GM19395 (cell line): Measurements from ENCODE around the gene YBX3.
A peak's percentile ranks its signal among the peaks of the same experiment; 100 is the strongest.
"Not testable (repeated sequence)": the region's sequence is repeated elsewhere in the genome, so short reads cannot be mapped to it uniquely, and the experiment has no call there.

Source experiments
- ATAC-seq: cut with Tn5 transposase; IDR thresholded peaks from one replicate; pipeline ENCODE4 v1.9.1; 2021; ENCODE audit warnings: mild to moderate bottlenecking, moderate library complexity; ENCODE audit not compliant: unreplicated experiment

The YBX3 gene

DNA sequence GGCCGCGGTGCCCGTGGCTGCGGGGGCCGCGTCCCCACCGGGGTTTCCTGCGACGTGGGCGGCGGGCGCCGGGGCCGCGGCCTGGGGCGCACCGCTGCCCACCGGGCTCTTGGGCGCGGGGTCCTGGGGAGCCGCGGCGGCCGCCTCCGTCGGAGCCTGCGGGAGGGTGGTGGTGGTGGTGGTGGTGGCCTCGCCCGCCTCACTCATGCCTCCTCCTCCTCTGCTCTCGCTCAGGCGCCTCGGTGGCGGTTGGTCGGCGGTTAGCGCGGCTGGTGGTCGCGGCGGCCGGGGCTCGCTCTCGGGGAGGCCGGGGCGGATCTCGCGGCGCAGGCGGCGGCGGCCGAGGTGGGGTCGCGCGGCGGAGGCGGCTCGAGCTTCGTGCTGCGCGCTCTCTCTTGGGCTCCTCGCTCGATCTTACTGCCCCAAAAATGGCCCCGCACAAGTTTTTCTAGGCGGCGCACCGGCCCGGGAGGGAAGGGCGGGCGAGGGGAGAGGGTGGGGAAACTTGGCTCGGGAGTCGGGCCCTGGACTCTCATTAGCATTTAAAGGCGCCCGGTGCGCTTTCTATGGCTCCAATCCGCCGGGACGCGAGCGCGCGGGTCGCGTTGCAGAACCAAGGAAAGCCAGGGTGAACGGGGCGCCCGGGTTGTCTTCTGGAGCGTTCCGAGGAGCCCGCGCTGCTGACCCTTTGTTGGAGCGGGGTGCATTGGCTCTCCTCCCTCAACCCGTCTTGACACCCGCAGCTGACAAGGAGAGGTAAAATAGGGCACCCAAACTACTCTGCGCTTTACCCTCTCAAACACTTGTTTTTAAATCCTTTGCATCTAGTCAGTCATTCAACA is at the start of gene YBX3:
YBX3 (minus strand) TSS at position 419 of the 842 bp plus-strand sequence; CDS start at position 207, 212 bp downstream.
- ATAC-seq, result peak; percentile 59

DNA sequence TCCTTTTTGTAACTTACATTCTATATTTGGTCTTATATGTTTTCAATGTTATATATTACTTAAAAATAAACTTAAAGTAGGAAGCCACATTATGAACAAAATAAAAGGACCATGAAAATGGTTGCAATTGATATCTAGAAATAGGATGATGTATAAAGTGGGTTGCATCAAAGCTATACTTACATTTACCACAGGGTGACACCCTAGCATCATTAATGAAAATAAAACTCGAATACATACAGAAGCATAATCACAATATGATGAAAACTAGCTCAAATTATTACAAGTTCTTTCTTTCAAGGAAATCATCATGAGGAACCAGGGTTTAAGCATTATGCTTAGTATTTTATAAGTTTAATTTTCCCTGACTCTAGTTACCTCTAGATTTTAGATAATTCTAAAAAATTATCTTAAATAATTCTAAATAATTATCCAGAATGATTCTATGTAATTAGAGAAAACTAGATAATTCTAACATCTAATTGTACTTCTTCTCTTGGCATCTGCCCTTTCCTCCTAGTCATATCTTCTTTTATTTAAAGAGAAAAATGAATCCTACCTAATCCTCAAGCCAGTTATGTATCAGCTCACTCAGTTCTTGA is 48.1 kb upstream of the YBX3 start:
- no peak for ATAC-seq

DNA sequence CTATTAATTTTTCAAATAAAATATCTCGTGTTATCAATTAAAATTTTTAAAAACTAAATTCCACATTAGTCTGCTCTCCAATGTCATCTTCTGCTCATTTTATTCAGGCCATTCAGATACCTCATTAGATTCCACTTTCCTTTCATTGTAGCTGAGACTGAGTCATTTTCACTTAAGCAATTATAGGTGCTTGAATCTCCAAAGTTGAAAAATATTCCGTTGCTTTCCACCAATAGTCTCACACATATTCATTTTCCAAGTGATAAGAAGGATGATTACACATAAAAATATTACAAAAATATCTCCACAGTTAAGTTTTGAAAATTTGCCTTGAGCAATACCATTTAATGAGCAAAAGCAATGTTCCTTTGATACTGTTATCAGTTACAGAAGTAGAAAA is 36.5 kb upstream of the YBX3 start:
- no peak for ATAC-seq

DNA sequence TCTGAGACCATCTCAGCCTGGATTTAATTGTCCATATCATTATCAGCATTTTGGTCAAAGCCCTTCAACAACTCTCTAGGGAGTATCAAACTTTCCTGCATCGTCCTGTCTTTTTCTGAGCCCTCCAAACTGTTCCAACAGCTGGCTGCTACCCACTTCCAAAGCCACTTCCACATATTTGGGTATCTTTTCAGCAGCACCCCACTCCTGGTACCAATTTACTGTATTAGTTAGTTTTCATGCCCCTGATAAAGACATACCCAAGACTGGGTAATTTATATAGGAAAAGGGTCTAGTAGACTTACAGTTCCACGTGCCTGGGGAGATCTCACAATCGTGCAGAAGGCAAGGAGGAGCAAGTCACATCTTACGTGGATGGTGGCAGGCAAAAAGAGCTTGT is 33.1 kb upstream of the YBX3 start:
- no peak for ATAC-seq

DNA sequence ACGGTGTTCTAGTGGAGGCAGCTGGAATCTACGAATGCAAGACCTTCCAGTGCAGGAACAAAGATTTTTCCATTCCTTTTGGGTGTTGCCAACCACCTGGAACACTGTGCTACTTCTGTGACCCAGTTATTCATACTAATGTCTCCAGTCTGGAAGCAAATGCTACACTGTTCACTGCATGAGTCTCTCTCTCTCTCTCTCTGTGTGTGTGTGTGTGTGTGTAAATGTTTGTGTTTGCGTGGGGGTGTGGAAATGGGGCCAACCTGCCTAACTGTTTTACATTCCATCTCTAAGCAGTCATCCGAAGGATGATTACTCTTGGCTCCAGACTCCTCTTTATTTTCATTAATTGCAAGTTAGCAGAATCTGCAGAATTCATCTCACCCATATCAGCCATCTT is 29.9 kb upstream of the YBX3 start:
- no peak for ATAC-seq

DNA sequence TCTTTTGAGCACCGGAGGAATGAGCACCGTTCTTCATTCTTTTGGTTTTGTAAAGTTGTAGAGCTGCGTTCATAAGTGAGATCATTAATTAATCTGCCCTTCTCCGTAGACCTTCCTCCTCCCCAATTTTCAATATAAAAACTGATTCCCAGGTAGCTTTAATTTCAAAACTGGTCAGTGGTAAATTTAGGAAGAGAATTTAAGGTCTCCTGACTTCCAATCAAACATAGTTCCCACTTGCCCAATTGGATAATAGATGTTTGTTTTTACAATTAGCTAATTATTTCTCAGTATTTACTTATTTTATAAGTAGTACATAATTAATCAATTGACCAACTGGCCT is 27.2 kb upstream of the YBX3 start:
- ATAC-seq, result peak; percentile 8

DNA sequence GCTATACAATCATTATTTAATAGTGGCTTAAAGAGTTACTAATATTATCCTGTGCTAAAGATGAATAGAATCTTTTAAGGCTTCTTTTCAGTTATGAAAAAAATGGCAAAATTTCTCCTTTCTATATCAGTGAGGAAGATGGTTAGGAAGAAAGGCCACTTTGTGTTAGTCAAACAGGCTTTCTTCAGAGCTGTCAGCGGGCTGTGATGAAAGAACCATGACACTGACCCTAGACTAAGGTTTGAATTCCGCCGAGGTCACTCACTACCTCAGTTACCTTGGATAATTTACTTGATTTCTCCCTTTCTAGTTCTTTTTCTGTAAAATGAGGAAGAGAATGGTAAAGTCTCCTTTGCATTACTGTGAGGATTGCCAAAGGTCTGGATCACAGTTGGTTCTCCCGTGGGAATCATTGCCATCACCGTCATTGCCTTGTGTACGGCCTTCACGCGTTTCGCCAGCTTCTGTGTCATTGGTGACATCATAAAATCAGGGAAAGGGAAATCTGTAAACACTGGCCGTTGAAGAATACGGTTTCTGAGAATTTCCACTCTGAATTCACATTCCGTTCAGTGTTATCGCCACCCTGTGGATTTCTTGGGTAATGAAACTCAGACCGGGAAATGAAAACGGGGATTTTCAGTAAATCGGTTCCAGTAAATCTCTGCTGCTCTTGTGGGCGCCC is 26.7 kb upstream of the YBX3 start:
- peak; percentile 90 for ATAC-seq

DNA sequence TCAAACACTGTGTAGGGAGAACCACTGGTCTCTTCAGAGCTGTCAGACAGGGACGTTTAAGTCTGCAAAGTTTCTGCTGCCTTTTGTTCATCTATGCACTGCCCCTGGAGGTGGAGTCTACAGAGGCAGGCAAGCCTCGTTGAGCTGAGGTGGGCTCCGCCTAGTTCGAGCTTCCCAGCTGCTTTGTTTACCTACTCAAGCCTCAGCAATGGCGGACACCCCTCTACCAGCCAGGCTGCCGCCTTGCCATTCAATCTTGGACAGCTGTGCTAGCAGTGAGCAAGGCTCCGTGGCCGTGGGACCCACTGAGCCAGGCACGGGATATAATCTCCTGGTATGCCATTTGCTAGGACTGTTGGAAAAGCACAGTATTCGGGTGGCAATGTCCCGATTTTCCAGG is 24.6 kb upstream of the YBX3 start:
- ATAC-seq, result no peak

DNA sequence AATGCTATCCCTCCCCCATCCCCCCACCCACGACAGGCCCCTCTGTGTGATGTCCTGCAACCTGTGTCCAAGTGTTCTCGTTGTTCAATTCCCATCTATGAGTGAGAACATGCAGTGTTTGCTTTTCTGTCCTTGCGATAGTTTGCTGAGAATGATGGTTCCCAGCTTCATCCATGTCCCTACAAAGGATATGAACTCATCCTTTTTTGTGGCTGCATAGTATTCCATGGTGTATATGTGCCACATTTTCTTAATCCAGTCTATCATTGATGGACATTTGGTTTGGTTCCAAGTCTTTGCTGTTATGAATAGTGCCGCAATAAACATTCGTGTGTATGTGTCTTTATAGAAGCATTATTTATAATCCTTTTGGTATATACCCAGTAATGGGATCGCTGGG is 20.3 kb upstream of the YBX3 start:
- ATAC-seq, result not testable (repeated sequence)

DNA sequence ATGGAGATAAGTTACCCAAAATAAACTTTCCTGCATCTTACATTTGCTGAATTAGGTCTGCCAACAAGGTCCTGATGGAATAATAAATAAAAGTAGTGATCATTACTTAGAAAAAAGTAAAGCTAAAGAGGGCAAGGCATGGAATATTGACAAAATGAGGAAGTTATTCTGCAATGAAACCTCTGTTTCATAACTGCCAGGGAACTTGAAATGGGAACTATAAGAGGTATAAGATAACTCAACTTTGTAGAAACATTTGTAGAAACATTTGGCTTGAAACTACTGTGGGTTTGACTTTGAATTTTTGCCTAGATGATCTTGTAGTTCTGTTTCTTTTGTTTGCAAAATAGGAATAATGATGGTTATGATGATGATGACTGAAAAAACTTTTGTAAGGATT is 18.7 kb upstream of the YBX3 start:
- no peak for ATAC-seq

DNA sequence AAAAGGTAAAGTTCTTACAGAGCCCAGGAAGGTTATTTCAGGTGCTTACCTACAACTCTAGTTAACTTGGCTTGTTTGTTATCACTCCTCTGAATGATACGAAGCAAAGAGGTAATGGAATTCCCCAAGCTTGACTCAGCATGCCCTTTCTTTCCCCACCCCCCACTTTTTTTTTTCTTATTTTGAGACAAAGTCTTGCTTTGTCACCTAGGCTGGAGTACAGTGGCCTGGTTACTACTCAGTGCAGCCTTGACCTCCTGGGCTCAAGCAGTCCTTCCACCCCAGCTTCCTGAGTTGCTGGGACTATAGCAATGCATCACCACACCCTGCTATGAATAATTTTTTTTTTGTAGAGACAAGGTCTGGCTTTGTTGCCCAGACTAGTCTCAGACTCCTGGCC is 17.1 kb upstream of the YBX3 start:
- no peak for ATAC-seq

DNA sequence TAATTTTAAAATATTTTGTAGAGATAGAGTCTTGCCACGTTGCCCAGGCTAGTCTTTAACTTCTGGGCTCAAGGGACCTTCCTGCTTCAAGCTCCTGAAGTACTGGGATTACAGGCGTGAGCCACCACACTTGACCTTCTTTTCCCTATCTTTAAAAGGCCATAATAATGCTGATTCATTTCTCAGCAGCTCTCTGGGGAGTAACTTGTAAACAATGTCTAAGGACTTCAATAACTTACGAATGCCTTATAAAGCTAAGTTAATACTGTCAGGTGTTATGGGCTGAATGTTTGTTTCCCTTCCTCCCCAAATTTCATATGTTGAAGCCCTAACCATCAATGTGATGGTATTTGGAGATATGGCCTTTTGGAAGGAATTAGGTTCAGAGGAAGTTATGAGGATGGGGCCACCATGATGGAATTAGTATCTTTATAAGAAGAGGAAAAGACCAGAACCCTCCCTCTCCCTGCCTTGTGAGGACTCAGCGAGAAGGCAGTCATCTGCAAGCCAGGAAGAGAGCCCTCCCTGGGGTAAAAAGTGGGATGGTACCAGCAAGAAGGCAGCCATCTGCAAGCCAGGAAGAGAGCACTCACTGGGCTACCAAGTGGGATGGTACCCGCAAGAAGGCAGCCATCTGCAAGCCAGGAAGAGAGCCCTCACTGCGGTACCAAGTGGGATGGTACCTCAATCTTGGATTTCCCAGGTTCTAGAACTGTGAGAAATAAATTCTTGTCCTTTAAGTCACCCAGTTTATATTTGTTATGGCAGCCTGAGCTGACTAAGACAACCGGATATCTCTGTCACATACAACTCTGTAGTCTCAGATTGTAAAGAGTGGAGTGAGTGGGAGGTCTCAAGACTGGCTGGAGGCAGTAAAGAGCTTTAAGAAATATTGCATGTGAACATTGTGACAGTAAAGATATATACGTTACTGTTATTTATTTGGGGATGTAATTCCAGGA is 16.3 kb upstream of the YBX3 start:
- no peak for ATAC-seq

DNA sequence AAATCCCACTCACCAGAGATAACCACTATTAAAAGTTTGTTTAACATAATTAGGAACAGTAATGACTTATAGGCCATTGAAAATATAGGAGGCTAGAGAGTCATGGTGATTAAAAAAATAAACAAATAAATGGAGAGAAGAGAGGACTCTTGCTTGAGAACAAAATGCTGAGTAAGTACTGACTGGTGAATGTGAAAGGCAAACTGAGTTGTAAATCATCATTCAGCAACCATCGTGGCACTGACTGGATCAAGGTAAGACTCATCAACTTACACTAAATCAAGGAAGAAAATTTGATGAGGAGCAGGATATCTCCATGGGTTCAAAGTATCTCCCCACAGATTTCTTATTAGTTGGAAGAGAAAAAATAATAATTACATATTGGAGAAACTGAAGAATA is 14.1 kb upstream of the YBX3 start:
- ATAC-seq, result no peak

DNA sequence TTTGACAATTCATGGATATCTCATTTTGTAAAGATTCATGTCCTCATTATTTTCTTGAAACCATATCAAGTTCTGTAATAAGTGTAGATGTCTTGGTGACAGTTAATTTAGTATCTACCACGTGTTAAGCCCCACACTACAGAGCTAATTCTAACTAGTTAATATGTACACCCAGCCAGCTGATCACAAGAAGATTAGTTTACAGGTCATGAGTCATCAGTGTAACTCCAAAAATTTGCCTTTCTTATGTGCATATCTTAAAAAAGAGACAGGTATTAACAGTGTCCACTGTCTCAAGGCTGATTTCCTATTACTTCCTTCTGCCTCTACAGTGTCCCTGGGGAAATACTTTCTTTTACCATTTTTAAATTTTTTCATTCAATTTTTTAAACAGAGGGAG is 13.3 kb upstream of the YBX3 start:
- no peak for ATAC-seq

DNA sequence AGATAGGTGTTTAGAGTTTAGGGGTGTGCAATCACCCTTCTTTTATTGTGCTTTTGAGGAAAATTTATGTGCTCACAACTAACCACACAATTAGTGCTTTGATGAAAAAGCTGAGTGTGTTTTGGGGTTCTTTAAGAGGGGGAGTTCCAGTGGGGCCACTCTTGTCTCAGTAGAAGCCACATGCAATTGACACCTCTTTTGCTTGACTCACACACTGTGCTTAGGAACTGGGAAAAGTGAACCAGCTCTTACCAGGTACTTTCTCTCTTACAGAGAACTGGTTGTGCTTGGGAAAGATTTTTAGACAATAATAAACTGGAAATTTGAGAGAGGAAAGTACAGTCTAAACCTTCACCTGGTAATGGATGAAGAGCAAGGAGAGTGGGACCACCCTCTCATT is 12.3 kb upstream of the YBX3 start:
- no peak for ATAC-seq

DNA sequence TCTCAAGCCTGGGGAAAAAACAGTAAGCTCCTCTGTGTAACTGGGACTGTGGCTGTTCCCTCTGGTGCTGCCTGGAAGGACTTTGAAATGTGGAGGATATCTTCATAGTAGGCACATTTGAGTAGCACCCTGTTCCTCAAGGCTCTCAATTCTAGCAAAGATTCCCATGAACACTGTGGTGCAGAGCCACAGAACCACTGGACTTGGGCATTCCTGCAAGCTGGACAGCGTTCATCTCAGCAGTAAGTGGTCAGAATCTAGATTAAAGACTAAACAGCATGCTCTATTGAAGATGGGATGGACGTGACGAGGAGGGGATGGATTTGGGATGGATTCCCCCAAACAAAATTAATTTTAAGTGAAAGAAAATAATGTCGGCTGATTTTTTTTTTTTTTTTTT is 9.4 kb upstream of the YBX3 start:
- no peak for ATAC-seq

DNA sequence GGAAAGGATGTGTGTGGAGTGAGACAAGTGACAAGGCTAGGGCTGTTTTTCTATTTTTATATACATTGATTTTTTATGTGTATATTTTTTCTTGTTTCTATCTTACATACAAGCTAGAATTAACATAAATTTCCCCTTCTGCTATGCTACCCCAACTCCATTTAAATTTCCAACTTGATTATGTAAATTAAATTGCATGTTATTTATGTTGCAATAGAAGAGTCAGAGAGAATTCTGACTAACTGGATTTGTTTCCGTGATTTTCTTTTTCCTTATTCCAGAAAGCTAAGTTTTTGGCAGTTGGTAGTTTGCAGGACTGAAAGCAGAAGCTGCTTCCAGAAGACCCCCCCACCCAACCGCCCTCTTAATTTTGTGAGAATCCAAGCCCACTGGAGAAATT is 8.9 kb upstream of the YBX3 start:
- ATAC-seq, result no peak

DNA sequence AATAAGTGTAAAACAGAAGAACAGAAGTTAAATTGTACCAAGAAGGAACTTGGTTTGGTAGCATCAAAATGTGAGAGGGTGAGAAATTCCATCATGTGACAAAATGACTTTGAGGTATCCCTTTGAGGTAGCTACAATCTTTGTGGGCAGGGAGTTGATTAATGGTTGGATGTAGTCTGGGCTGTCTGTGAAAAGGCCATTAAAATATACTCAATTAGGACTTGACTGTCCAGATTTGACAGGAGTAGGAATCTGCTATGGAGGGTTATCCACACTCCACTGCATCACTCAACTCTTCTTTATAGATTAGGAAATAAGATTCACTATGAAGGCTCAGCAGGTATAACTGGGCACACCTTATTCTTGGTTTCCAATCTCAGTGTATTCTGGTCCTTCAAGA is 7.4 kb upstream of the YBX3 start:
- ATAC-seq, result no peak

DNA sequence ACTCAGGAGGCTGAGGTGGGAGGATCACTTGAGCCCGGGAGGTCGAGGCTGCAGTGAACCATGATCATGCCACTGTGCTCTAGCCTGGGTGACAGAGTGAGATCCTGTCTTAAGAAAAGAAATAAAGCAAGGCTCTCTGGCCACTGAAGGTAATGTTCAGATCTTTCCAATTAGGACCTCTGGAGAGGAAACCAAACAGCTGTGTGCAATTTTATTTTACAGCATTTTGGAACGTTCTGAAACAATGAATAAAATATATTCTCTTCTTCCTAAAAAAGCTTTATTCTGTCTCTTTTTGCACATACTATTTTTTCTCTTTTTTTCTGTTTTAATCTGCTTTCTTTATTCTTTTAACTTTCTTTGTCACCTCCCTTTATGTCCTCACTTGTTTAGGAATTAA is 5.0 kb upstream of the YBX3 start:
- no peak for ATAC-seq

DNA sequence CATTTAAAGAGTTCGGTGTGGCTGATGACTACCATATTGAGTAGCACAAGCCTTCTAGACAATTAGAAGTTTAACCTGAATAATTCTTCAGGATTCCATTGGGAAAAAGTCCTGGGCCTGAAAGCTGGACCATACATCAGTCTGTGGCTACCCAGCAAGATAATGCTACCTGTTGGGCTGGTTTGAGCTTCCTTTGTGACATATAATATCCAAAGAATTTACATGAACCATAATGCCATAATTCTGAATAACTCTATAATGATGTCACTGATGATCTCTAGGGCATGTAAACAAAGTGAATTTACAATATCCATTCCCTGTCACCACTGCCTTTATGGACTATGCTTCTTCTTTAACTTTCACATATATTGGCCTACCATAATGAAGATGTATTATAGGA is 3.8 kb upstream of the YBX3 start:
- no peak for ATAC-seq

DNA sequence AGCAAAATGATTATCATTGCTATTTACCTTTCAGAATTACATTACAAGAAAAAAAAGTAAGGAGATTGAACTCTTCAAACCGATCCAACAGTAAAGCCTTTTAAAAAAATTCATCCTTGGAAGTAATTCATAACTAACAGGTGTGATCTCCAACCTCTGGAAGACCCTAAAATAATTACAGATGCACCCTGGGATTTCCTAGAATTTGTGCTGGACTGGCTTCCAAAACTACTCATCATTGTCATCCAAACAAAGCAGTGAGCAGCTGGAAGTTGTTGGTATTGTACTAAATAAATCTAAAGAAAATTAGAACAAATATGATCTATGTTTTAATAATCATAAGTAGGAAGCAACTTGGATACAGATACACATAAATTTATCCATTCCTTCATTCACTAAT is 1.9 kb upstream of the YBX3 start:
- ATAC-seq, result no peak
